HepG2 (cell line): ENCODE results near the gene NFIL3. TPM values are rescaled to one million over a fixed set of nuclear protein-coding genes. Genes with fewer than 3 reads are reported as not detected.

Experiments
- ARNT2 ChIP-seq: sonication (generic); formaldehyde crosslinking; IDR thresholded peaks from 2 replicates; pipeline ENCODE4 v1.8.0; 2022; ENCODE audit warnings: mild to moderate bottlenecking, low read depth, missing genetic modification reagents, moderate library complexity
- CC2D1A ChIP-seq: sonication (generic); formaldehyde crosslinking; IDR thresholded peaks from 2 replicates; pipeline ENCODE4 v1.8.1; 2023; ENCODE audit warnings: mild to moderate bottlenecking, missing genetic modification reagents
- JARID2 ChIP-seq: sonication (generic); formaldehyde crosslinking; IDR thresholded peaks from 2 replicates; pipeline ENCODE4 v1.8.1; 2023; ENCODE audit warnings: missing genetic modification reagents, inconsistent platforms; ENCODE audit not compliant: insufficient replicate concordance
- KAT8 ChIP-seq: IDR thresholded peaks from 2 replicates; pipeline ENCODE4 v1.6.1; 2016; ENCODE audit warnings: missing genetic modification reagents, missing compliant biosample characterization
- RFX5 ChIP-seq: IDR thresholded peaks from 2 replicates; pipeline ENCODE4 v1.6.1; 2011; ENCODE audit warnings: low read depth, low read length, improper control_type of control experiment
- SMAD1 ChIP-seq: sonication (generic); formaldehyde crosslinking; IDR thresholded peaks from 2 replicates; pipeline ENCODE4 v1.4.0; 2020; ENCODE audit warnings: missing genetic modification reagents, low read depth, mild to moderate bottlenecking, borderline replicate concordance
- TRIM22 ChIP-seq: fragments of 450-650 bp; IDR thresholded peaks from 2 replicates; pipeline ENCODE4 v1.6.1; 2017
- ZNF414 ChIP-seq: sonication (generic); formaldehyde crosslinking; IDR thresholded peaks from 2 replicates; pipeline ENCODE4 v1.5.0; 2020; ENCODE audit warnings: missing genetic modification reagents
- polyA plus RNA-seq, 8 experiments: library from polyadenylated mRNA; depleted of rRNA in 3 of 8; stranded (reverse) in 7 of 8; unstranded in 1 of 8; fragments of >200 nt; fragmentation: Illumina TruSeq in 4 of 8; extraction: Trizol in 4 of 8; gene quantifications; 2 replicates each; pipeline versions ENCODE4 v1.2.1 to v1.2.3, GENCODE V29; 2011 to 2016; ENCODE audit warnings: low read depth in 4 of 8, missing spikeins in 1 of 8, mixed read lengths in 1 of 8; ENCODE audit not compliant: insufficient read depth in 1 of 8
- total RNA-seq, 5 experiments: library from RNA; depleted of rRNA; stranded (reverse); fragments of >200 nt; fragmentation: Illumina TruSeq; extraction: Trizol; gene quantifications; 2 replicates each; pipeline ENCODE4 v1.2.3, GENCODE V29; 2016; ENCODE audit warnings: low read depth in 1 of 5
- TF ChIP-seq, protein P1 (sequence below): sonication (generic); formaldehyde crosslinking; IDR thresholded peaks from 2 replicates; pipeline ENCODE4 v1.9.0; 2021; ENCODE audit warnings: mild to moderate bottlenecking, missing genetic modification reagents

NFIL3 gene
- total and polyA plus RNA-seq, 2 of the 13 experiments (the other 11 are each of a cell fraction or from before 2014, with no cell fraction given), result 46.6 to 54.2 TPM

DNA sequence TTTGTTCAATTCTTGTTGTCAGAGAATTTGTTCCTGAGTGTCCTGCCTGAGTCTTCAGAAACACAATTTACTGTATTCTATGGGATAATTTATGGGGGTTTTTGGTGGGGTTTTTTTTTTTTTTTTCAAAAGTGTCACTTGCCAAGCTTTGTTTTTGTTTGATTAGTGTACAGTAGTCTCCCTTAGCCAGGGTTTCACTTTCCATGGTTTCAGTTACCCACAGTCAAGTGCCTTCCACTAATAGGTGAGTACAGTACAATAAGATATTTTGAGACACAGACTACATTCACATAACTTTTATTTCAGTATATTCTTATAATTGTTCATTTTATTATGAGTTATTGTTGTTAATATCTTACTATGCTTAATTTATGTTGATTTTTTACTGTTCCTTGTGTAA lies 36.9 kb downstream of the NFIL3 start (continued):
- TF ChIP-seq, protein P1, sequence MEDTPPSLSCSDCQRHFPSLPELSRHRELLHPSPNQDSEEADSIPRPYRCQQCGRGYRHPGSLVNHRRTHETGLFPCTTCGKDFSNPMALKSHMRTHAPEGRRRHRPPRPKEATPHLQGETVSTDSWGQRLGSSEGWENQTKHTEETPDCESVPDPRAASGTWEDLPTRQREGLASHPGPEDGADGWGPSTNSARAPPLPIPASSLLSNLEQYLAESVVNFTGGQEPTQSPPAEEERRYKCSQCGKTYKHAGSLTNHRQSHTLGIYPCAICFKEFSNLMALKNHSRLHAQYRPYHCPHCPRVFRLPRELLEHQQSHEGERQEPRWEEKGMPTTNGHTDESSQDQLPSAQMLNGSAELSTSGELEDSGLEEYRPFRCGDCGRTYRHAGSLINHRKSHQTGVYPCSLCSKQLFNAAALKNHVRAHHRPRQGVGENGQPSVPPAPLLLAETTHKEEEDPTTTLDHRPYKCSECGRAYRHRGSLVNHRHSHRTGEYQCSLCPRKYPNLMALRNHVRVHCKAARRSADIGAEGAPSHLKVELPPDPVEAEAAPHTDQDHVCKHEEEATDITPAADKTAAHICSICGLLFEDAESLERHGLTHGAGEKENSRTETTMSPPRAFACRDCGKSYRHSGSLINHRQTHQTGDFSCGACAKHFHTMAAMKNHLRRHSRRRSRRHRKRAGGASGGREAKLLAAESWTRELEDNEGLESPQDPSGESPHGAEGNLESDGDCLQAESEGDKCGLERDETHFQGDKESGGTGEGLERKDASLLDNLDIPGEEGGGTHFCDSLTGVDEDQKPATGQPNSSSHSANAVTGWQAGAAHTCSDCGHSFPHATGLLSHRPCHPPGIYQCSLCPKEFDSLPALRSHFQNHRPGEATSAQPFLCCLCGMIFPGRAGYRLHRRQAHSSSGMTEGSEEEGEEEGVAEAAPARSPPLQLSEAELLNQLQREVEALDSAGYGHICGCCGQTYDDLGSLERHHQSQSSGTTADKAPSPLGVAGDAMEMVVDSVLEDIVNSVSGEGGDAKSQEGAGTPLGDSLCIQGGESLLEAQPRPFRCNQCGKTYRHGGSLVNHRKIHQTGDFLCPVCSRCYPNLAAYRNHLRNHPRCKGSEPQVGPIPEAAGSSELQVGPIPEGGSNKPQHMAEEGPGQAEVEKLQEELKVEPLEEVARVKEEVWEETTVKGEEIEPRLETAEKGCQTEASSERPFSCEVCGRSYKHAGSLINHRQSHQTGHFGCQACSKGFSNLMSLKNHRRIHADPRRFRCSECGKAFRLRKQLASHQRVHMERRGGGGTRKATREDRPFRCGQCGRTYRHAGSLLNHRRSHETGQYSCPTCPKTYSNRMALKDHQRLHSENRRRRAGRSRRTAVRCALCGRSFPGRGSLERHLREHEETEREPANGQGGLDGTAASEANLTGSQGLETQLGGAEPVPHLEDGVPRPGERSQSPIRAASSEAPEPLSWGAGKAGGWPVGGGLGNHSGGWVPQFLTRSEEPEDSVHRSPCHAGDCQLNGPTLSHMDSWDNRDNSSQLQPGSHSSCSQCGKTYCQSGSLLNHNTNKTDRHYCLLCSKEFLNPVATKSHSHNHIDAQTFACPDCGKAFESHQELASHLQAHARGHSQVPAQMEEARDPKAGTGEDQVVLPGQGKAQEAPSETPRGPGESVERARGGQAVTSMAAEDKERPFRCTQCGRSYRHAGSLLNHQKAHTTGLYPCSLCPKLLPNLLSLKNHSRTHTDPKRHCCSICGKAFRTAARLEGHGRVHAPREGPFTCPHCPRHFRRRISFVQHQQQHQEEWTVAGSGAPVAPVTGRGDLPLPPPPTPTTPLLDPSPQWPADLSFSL, result no peak
- TF ChIP-seq ARNT2 (CRISPR knock-in tag) (no peak), JARID2 (CRISPR knock-in tag) (no peak), TRIM22 (no peak), CC2D1A (CRISPR knock-in tag) (no peak), ZNF414 (CRISPR knock-in tag) (no peak), SMAD1 (no peak), RFX5 (no peak), KAT8 (CRISPR knock-in tag) (no peak)
